ENCODE data around the gene TBPL1. TPM values are rescaled to one million over a fixed set of nuclear protein-coding genes. Genes with fewer than 3 reads are reported as not detected.

TBPL1 gene
- total RNA-seq: 18.7 TPM
- long read RNA-seq, full-length matches to known transcripts: 12 of 14 reads
- long read RNA-seq, partial matches to known transcripts: 0 of 14 reads
- long read RNA-seq, other reads (novel, unspliced or antisense): 2 of 14 reads

GRCh38 chr6:133952815-133953633 is at the start of gene TBPL1:
TBPL1 (plus strand) TSS chr6:133953224; CDS start chr6:133980126, 26,902 bp downstream.
- no peaks in the 10 kb centered on the region for H3K9me3 ChIP-seq
- intact Hi-C loops (cut with DNase I): no loop called here
- H3K36me3 ChIP-seq: no peaks in the 10 kb centered on the region
- H3K4me1 ChIP-seq: peaks cover 26% of the 10 kb centered on the region
- no peaks in the 10 kb centered on the region for H3K27me3 ChIP-seq
- H3K4me3 ChIP-seq: peak within 1 kb of the TSS; percentile 82
- no peak for TF ChIP-seq CTCF (IDR thresholded peaks at IDR 0.05)
- peak within 1 kb of the TSS; percentile 87 for H3K27ac ChIP-seq
- DNase-seq (peak; percentile 96), ATAC-seq (peak; percentile 98)

- intact Hi-C loops (cut with DNase I): no loop called here
- DNase-seq (no peak), ATAC-seq (no peak)
- H3K27ac ChIP-seq: no peak overlapping the region
- H3K27me3 ChIP-seq: peaks cover 5% of the 10 kb centered on the region
- H3K4me1 ChIP-seq: no peaks in the 10 kb centered on the region
- H3K4me3 ChIP-seq: no peak overlapping the region
- H3K36me3 ChIP-seq: no peaks in the 10 kb centered on the region
- H3K9me3 ChIP-seq: no peaks in the 10 kb centered on the region
- TF ChIP-seq CTCF (IDR thresholded peaks at IDR 0.05): no peak
Measured at GRCh38 chr6:133903855-133904254, 49.2 kb upstream of the TBPL1 start.

- Histone ChIP-seq H3K36me3 (no peaks in the 10 kb centered on the region), H3K27ac (no peak overlapping the region), H3K4me3 (no peak overlapping the region), H3K27me3 (peaks cover 10% of the 10 kb centered on the region), H3K4me1 (no peaks in the 10 kb centered on the region), H3K9me3 (no peaks in the 10 kb centered on the region)
- peak; percentile 79 for ATAC-seq
- TF ChIP-seq CTCF (IDR thresholded peaks at IDR 0.05): no peak
- no peak for DNase-seq
- intact Hi-C loops (cut with DNase I): no loop called here
Measured at GRCh38 chr6:133906050-133906449, 47.0 kb upstream of the TBPL1 start.

- Histone ChIP-seq H3K9me3 (peaks cover 9% of the 10 kb centered on the region), H3K4me1 (no peaks in the 10 kb centered on the region), H3K4me3 (no peak overlapping the region), H3K27me3 (no peaks in the 10 kb centered on the region), H3K27ac (no peak overlapping the region), H3K36me3 (no peaks in the 10 kb centered on the region)
- DNase-seq (peak; percentile 87), ATAC-seq (peak; percentile 93)
- intact Hi-C loops (cut with DNase I): loop anchor here (5.0 kb wide), 1 partner anchor 349 kb away; no protein-coding TSS in a partner anchor
- peak; percentile 88 for TF ChIP-seq CTCF (IDR thresholded peaks at IDR 0.05)
Measured at GRCh38 chr6:133916650-133917151, 36.3 kb upstream of the TBPL1 start.

- no peak for DNase-seq
Measured at GRCh38 chr6:133917781-133918180, 35.2 kb upstream of the TBPL1 start.

More at GRCh38 chr6:133917781-133918180, 35.2 kb upstream of the TBPL1 start:
- no peak overlapping the region for H3K4me3 ChIP-seq
- H3K4me1 ChIP-seq: no peaks in the 10 kb centered on the region
- H3K27ac ChIP-seq: no peak overlapping the region
- intact Hi-C loops (cut with DNase I): loop anchor here (5.0 kb wide), 1 partner anchor 350 kb away; no protein-coding TSS in a partner anchor
- H3K27me3 ChIP-seq: no peaks in the 10 kb centered on the region
- H3K36me3 ChIP-seq: no peaks in the 10 kb centered on the region
- peaks cover 9% of the 10 kb centered on the region for H3K9me3 ChIP-seq
- no peak for TF ChIP-seq CTCF (IDR thresholded peaks at IDR 0.05)
- no peak for ATAC-seq
